ENCODE data around the gene P2RX4. TPM values are rescaled to one million over a fixed set of nuclear protein-coding genes. Genes with fewer than 3 reads are reported as not detected.
"Not testable (repeated sequence)": the region's sequence is repeated elsewhere in the genome, so short reads cannot be mapped to it uniquely, and the experiment has no call there.

The P2RX4 gene
- polyA plus RNA-seq, 1 donor (not counting 4 experiments of a cell fraction or from before 2014, with no cell fraction given): 5.1 TPM

DNA sequence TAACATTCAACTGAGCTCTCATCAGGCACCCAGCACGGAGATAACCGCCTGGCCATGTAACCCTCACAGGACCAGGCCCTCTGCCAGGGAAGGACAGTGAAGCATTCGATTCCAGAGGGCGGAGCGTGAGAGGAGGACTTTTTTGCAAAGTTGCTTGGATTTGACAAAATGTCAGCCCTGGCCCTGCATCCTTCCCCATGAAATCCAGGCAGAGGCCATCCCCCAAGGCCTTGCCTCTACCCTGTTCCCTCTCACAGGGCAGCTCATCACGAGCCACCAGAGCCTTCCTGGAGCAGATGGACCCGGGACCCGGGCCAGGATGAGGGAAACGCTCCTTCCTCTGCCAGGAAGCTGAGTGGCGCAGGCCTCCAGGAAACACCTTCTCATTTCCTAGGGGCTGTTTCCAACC, 69.6 kb downstream of the P2RX4 start:
- dilution Hi-C loops (cut with MboI; ENCODE audit: extremely low pct_ligation_motif_present, low sequenced_read_pairs): no loop called here
- Histone ChIP-seq H2AFZ (ENCODE audit: control insufficient read depth, low read length) (no peak overlapping the region), H3K4me2 (ENCODE audit: control insufficient read depth, extremely low read depth, insufficient read depth, low read depth, low read length) (no peak overlapping the region)

DNA sequence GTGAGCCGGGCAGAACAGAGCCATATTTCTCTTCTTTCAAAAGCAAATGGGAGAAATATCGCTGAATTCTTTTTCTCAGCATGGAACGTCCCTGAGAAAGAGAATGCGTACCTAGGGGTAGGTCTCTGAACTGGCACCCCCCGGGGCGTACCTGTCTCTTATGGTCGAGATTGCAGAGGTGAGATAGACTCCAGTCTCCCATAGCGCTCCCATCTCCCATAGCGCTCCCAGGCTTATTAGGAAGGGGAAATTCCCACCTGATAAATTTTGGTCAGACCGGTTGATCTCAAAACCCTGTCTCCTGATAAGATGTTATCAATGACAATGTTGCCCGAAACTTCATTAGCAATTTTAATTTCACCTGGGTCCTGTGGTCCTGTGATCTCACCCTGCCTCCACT, 70.6 kb downstream of the P2RX4 start:
- dilution Hi-C loops (cut with MboI; ENCODE audit: extremely low pct_ligation_motif_present, low sequenced_read_pairs): not testable (repeated sequence)
- H3K4me1 ChIP-seq (ENCODE audit: control insufficient read depth, extremely low read depth, insufficient read depth, low read length): peaks cover 11% of the 10 kb centered on the region

More for the DNA sequence above, 69.6 kb downstream of the P2RX4 start:
- no peaks in the 10 kb centered on the region for H3K9me1 ChIP-seq (ENCODE audit: control insufficient read depth, extremely low read depth, insufficient read depth, low read length)
- H4K20me1 ChIP-seq (ENCODE audit: control insufficient read depth, extremely low read depth, insufficient read depth, low read length): no peaks in the 10 kb centered on the region
- H3K27ac ChIP-seq (ENCODE audit: control insufficient read depth, insufficient read depth, low read length): no peak overlapping the region
- H3K9ac ChIP-seq (ENCODE audit: control insufficient read depth, extremely low read depth, insufficient read depth, low read length): no peak overlapping the region
- H3K79me2 ChIP-seq (ENCODE audit: control insufficient read depth, insufficient read depth, low read length): no peaks in the 10 kb centered on the region
- FAIRE-seq (no peak), DNase-seq (ENCODE audit: low read depth, low spot score) (no peak)
- no peaks in the 10 kb centered on the region for H3K27me3 ChIP-seq (ENCODE audit: control insufficient read depth, extremely low read depth, insufficient read depth, low read length)
- TF ChIP-seq EZH2 (IDR thresholded peaks at IDR 0.05; ENCODE audit: low read length): no peak
- TF ChIP-seq, protein P1, sequence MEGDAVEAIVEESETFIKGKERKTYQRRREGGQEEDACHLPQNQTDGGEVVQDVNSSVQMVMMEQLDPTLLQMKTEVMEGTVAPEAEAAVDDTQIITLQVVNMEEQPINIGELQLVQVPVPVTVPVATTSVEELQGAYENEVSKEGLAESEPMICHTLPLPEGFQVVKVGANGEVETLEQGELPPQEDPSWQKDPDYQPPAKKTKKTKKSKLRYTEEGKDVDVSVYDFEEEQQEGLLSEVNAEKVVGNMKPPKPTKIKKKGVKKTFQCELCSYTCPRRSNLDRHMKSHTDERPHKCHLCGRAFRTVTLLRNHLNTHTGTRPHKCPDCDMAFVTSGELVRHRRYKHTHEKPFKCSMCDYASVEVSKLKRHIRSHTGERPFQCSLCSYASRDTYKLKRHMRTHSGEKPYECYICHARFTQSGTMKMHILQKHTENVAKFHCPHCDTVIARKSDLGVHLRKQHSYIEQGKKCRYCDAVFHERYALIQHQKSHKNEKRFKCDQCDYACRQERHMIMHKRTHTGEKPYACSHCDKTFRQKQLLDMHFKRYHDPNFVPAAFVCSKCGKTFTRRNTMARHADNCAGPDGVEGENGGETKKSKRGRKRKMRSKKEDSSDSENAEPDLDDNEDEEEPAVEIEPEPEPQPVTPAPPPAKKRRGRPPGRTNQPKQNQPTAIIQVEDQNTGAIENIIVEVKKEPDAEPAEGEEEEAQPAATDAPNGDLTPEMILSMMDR (optimal IDR thresholded peaks at IDR 0.05 in 1 of 3, IDR thresholded peaks at IDR 0.05 in 1 of 3, conservative IDR thresholded peaks at IDR 0.05 in 1 of 3; ENCODE audit: extremely low read depth in 1 of 3, insufficient read depth in 2 of 3, low read length in 3 of 3): no peak
- no peaks in the 10 kb centered on the region for H3K9me3 ChIP-seq (ENCODE audit: control insufficient read depth, low read depth, low read length)
- H3K36me3 ChIP-seq (ENCODE audit: control insufficient read depth in 2 of 2, extremely low read depth in 1 of 2, insufficient read depth in 2 of 2, low read length in 2 of 2): peaks cover 0 to 7% of the 10 kb centered on the region in 2 experiments
- no peak overlapping the region for H3K4me3 ChIP-seq (ENCODE audit: control insufficient read depth in 2 of 3, extremely low read depth in 1 of 3, insufficient read depth in 2 of 3, low read depth in 1 of 3, low read length in 3 of 3)
- H3K4me1 ChIP-seq (ENCODE audit: control insufficient read depth, extremely low read depth, insufficient read depth, low read length): peaks cover 11% of the 10 kb centered on the region

DNA sequence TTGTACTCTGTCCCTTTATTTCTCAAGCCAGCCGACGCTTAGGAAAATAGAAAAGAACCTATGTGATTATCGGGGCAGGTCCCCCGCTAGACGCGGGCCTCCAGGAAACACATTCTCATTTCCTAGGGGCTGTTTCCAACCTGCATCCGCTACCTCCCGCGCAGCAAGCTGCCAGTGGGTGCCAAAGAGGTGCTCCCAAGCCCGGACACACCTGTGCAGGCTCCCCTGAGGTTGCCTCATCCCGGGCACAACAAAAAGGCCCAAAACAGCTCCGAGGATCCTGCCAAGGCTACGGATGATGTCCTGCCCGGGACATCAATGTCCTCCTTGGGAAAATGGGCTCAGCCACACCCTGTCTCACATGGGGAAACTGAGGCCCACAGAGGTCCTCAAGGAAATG, 71.2 kb downstream of the P2RX4 start:
- H3K4me1 ChIP-seq (ENCODE audit: control insufficient read depth, extremely low read depth, insufficient read depth, low read length): peaks cover 11% of the 10 kb centered on the region

More for the DNA sequence above, 70.6 kb downstream of the P2RX4 start:
- not testable (repeated sequence) for H3K4me3 ChIP-seq (ENCODE audit: control insufficient read depth in 2 of 3, extremely low read depth in 1 of 3, insufficient read depth in 2 of 3, low read depth in 1 of 3, low read length in 3 of 3); H3K27me3 ChIP-seq (ENCODE audit: control insufficient read depth, extremely low read depth, insufficient read depth, low read length); DNase-seq (ENCODE audit: low read depth, low spot score); H3K9me1 ChIP-seq (ENCODE audit: control insufficient read depth, extremely low read depth, insufficient read depth, low read length); H3K79me2 ChIP-seq (ENCODE audit: control insufficient read depth, insufficient read depth, low read length); H3K36me3 ChIP-seq (ENCODE audit: control insufficient read depth in 2 of 2, extremely low read depth in 1 of 2, insufficient read depth in 2 of 2, low read length in 2 of 2); H4K20me1 ChIP-seq (ENCODE audit: control insufficient read depth, extremely low read depth, insufficient read depth, low read length); H2AFZ ChIP-seq (ENCODE audit: control insufficient read depth, low read length); H3K9ac ChIP-seq (ENCODE audit: control insufficient read depth, extremely low read depth, insufficient read depth, low read length); FAIRE-seq; H3K4me2 ChIP-seq (ENCODE audit: control insufficient read depth, extremely low read depth, insufficient read depth, low read depth, low read length); H3K9me3 ChIP-seq (ENCODE audit: control insufficient read depth, low read depth, low read length); H3K27ac ChIP-seq (ENCODE audit: control insufficient read depth, insufficient read depth, low read length)

More for the DNA sequence above, 71.2 kb downstream of the P2RX4 start:
- H3K9me1 ChIP-seq (ENCODE audit: control insufficient read depth, extremely low read depth, insufficient read depth, low read length); H4K20me1 ChIP-seq (ENCODE audit: control insufficient read depth, extremely low read depth, insufficient read depth, low read length); H3K79me2 ChIP-seq (ENCODE audit: control insufficient read depth, insufficient read depth, low read length); dilution Hi-C loops (cut with MboI; ENCODE audit: extremely low pct_ligation_motif_present, low sequenced_read_pairs); H3K4me3 ChIP-seq (ENCODE audit: control insufficient read depth in 2 of 3, extremely low read depth in 1 of 3, insufficient read depth in 2 of 3, low read depth in 1 of 3, low read length in 3 of 3); H3K27me3 ChIP-seq (ENCODE audit: control insufficient read depth, extremely low read depth, insufficient read depth, low read length); H3K4me2 ChIP-seq (ENCODE audit: control insufficient read depth, extremely low read depth, insufficient read depth, low read depth, low read length); H2AFZ ChIP-seq (ENCODE audit: control insufficient read depth, low read length); FAIRE-seq; H3K9me3 ChIP-seq (ENCODE audit: control insufficient read depth, low read depth, low read length); H3K36me3 ChIP-seq (ENCODE audit: control insufficient read depth in 2 of 2, extremely low read depth in 1 of 2, insufficient read depth in 2 of 2, low read length in 2 of 2); DNase-seq (ENCODE audit: low read depth, low spot score); H3K9ac ChIP-seq (ENCODE audit: control insufficient read depth, extremely low read depth, insufficient read depth, low read length); H3K27ac ChIP-seq (ENCODE audit: control insufficient read depth, insufficient read depth, low read length): not testable (repeated sequence)

All from keratinocyte (primary cell).